SH-SY5Y (cell line): ENCODE data around the gene DLD.

Experiments used
- GATA2 ChIP-seq: IDR thresholded peaks from 2 replicates; pipeline ENCODE4 v1.6.1; 2011; ENCODE audit warnings: mild to moderate bottlenecking, low read depth, low read length
- GATA3 ChIP-seq: IDR thresholded peaks from 2 replicates; pipeline ENCODE4 v1.6.1; 2011; ENCODE audit warnings: low read depth, mild to moderate bottlenecking, low read length, moderate library complexity

DNA sequence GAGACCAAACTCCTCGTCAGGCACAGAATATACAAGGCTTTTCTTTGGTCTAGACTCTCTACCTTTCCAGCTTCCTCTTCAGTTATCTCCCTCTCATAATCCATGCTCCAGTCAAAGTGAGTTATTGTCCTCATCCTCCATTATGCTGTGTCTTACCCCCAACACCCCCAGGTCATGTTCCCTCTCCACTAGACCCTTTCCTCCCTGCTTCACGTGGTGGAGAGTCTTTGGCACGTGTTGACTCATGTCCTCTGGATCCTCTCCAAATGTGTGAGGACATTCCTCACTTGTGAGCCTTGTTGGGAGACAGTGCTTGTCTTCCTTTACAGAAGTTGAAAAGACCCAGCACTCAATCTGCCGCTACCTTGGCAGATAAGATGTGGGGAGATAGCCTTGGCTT is 36.0 kb upstream of the DLD start:
- TF ChIP-seq GATA3 (no peak), GATA2 (no peak)
